Neural cell (in vitro differentiated cells): Measurements from ENCODE around the gene ACAA2. TPM values are rescaled to one million over a fixed set of nuclear protein-coding genes. Genes with fewer than 3 reads are reported as not detected.

ENCODE experiments used
- H2AFZ ChIP-seq: fragments of 200-600, 300-800 bp; sonication (generic), shearing (Covaris generic); 2 replicates; pipeline ENCODE4 v1.6.0; 2014; ENCODE audit warnings: low read depth, mild to moderate bottlenecking, antibody characterized with exemption, low read length, moderate library complexity
- H3F3A ChIP-seq: fragments of 200-600 bp; shearing (Covaris generic); 2 replicates; pipeline ENCODE4 v1.6.1; 2016; ENCODE audit warnings: mild to moderate bottlenecking, moderate library complexity, mixed read lengths, antibody characterized with exemption, low read length; ENCODE audit not compliant: insufficient read depth, poor library complexity, severe bottlenecking
- H3K27ac ChIP-seq: fragments of 200-600, 300-800 bp; sonication (generic), shearing (Covaris generic); 2 replicates; pipeline ENCODE4 v1.5.1; 2014; ENCODE audit warnings: mild to moderate bottlenecking, low read length, moderate library complexity
- H3K27me3 ChIP-seq: fragments of 300-800, 200-600 bp; sonication (generic), shearing (Covaris generic); 2 replicates; pipeline ENCODE4 v1.6.0; 2014; ENCODE audit warnings: mild to moderate bottlenecking, low read depth, low read length, moderate library complexity; ENCODE audit not compliant: insufficient read depth
- H3K36me3 ChIP-seq: fragments of 300-800, 200-600 bp; sonication (generic), shearing (Covaris generic); 2 replicates; pipeline ENCODE4 v1.5.1; 2014; ENCODE audit warnings: mild to moderate bottlenecking, antibody characterized with exemption, low read length, moderate library complexity; ENCODE audit not compliant: insufficient read depth
- H3K4me2 ChIP-seq: fragments of 300-800, 200-600 bp; sonication (generic), shearing (Covaris generic); 2 replicates; pipeline ENCODE4 v1.6.0; 2014; ENCODE audit warnings: mild to moderate bottlenecking, low read length
- H3K4me3 ChIP-seq: fragments of 300-800, 200-600 bp; sonication (generic), shearing (Covaris generic); 2 replicates; pipeline ENCODE4 v1.5.1; 2014; ENCODE audit warnings: mild to moderate bottlenecking, low read length, moderate library complexity
- H3K79me2 ChIP-seq: fragments of 200-600 bp; shearing (Covaris generic); replicated peaks from 2 replicates; pipeline ENCODE4 v1.6.0; 2014; ENCODE audit warnings: mild to moderate bottlenecking, low read length, moderate library complexity; ENCODE audit not compliant: insufficient read depth
- H3K9ac ChIP-seq: fragments of 300-800, 200-600 bp; sonication (generic), shearing (Covaris generic); 2 replicates; pipeline ENCODE4 v1.6.1; 2016; ENCODE audit warnings: mild to moderate bottlenecking, low read length, mixed read lengths
- H3K9me2 ChIP-seq: fragments of 200-600 bp; shearing (Covaris generic); 2 replicates; pipeline ENCODE4 v1.6.1; 2016; ENCODE audit warnings: mild to moderate bottlenecking, low read length, mixed read lengths; ENCODE audit not compliant: insufficient read depth
- H3K9me3 ChIP-seq: fragments of 200-600, 300-800 bp; sonication (generic), shearing (Covaris generic); 2 replicates; pipeline ENCODE4 v1.6.1; 2016; ENCODE audit warnings: mild to moderate bottlenecking, mixed run types, low read length, moderate library complexity, mixed read lengths
- H4K20me1 ChIP-seq: fragments of 200-600 bp; shearing (Covaris generic); 2 replicates; pipeline ENCODE4 v1.6.1; 2016; ENCODE audit warnings: mild to moderate bottlenecking, mixed run types; ENCODE audit not compliant: insufficient read depth
- CTCF ChIP-seq: fragments of 450-650 bp; IDR thresholded peaks from 2 replicates; pipeline ENCODE4 v1.5.1; 2014; ENCODE audit warnings: antibody characterized with exemption, mild to moderate bottlenecking, moderate library complexity; ENCODE audit not compliant: poor library complexity, severe bottlenecking
- EP300 ChIP-seq: fragments of 450-650 bp; conservative IDR thresholded peaks from 2 replicates; pipeline ENCODE4 v1.6.1; 2014; ENCODE audit warnings: antibody characterized with exemption, mild to moderate bottlenecking, moderate library complexity; ENCODE audit not compliant: poor library complexity, severe bottlenecking
- EZH2 ChIP-seq: fragments of 200-600, 300-800 bp; shearing (Covaris generic), sonication (generic); IDR thresholded peaks from 2 replicates; pipeline ENCODE4 v1.6.1; 2014; ENCODE audit warnings: antibody characterized with exemption, low read length, borderline replicate concordance, mild to moderate bottlenecking; ENCODE audit not compliant: insufficient read depth, poor library complexity, severe bottlenecking
- MXI1 ChIP-seq: fragments of 450-650 bp; conservative IDR thresholded peaks from 2 replicates; pipeline ENCODE4 v1.6.1; 2014; ENCODE audit warnings: antibody characterized with exemption, mild to moderate bottlenecking; ENCODE audit not compliant: poor library complexity, severe bottlenecking
- POLR2AphosphoS5 ChIP-seq: IDR thresholded peaks from 2 replicates; pipeline ENCODE4 v1.6.1; 2012
- RAD21 ChIP-seq: fragments of 450-650 bp; conservative IDR thresholded peaks from 2 replicates; pipeline ENCODE4 v1.6.1; 2014; ENCODE audit warnings: antibody characterized with exemption, mild to moderate bottlenecking, moderate library complexity
- REST ChIP-seq: IDR thresholded peaks from 2 replicates; pipeline ENCODE4 v1.6.1; 2012; ENCODE audit warnings: borderline replicate concordance
- SMC3 ChIP-seq: fragments of 450-650 bp; conservative IDR thresholded peaks from 2 replicates; pipeline ENCODE4 v1.6.1; 2014; ENCODE audit warnings: antibody characterized with exemption, mild to moderate bottlenecking, moderate library complexity; ENCODE audit not compliant: poor library complexity
- TAF1 ChIP-seq: IDR thresholded peaks from 2 replicates; pipeline ENCODE4 v1.6.1; 2012; ENCODE audit warnings: low read depth
- polyA plus RNA-seq: library from polyadenylated mRNA; depleted of rRNA; stranded (reverse); fragments of >200 nt; gene quantifications from 2 replicates; pipeline ENCODE4 v1.2.3, GENCODE V29; 2014

Gene ACAA2
- polyA plus RNA-seq, 1 donor from 2014 or later: 6.3 TPM

DNA sequence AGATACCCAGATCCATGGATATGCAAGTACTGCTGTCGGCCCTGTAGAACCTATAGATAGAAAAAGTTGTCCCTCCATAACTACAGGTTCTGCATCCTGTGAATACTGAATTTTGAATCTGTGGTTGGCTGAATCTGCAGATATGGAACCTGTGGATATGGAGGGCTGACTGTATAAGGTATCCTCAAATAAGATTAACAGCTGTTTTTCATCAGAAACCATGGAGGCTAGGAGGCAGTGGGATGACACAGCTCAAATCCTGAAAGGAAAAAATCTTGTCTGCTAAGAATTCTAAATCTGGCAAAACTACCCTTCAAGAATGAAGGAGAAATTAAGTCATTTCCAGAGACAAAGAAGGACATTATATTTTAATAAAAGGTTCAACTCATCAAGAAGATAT lies 14.7 kb upstream of the ACAA2 start:
- no peaks in the 10 kb centered on the region for H3K27me3 ChIP-seq
- no peak overlapping the region for H3K27ac ChIP-seq
- H3K9me3 ChIP-seq: peaks cover 5% of the 10 kb centered on the region
- H3K4me3 ChIP-seq: no peak overlapping the region
- H3K9me2 ChIP-seq: no peaks in the 10 kb centered on the region
- no peaks in the 10 kb centered on the region for H4K20me1 ChIP-seq
- H3K4me2 ChIP-seq: no peak overlapping the region
- H3K79me2 ChIP-seq: no peaks in the 10 kb centered on the region
- H3F3A ChIP-seq: no peaks in the 10 kb centered on the region
- TF ChIP-seq TAF1: no peak
- no peak for TF ChIP-seq CTCF
- no peak for TF ChIP-seq MXI1
- TF ChIP-seq REST: no peak
- TF ChIP-seq POLR2AphosphoS5: no peak
- no peak for TF ChIP-seq SMC3
- TF ChIP-seq EP300: no peak
- no peak overlapping the region for H2AFZ ChIP-seq
- no peak overlapping the region for H3K9ac ChIP-seq
- no peaks in the 10 kb centered on the region for H3K36me3 ChIP-seq

GRCh38 chr18:49819823-49820671 lies 6.7 kb upstream of the ACAA2 start:
- no peaks in the 10 kb centered on the region for H3K36me3 ChIP-seq
- H3K9ac ChIP-seq: no peak overlapping the region
- H3K4me2 ChIP-seq: no peak overlapping the region
- no peaks in the 10 kb centered on the region for H4K20me1 ChIP-seq
- H3K9me2 ChIP-seq: no peaks in the 10 kb centered on the region
- H3K9me3 ChIP-seq: no peaks in the 10 kb centered on the region
- TF ChIP-seq POLR2AphosphoS5: no peak
- no peak for TF ChIP-seq RAD21
- TF ChIP-seq REST: no peak
- no peak for TF ChIP-seq TAF1
- no peak for TF ChIP-seq EZH2
- TF ChIP-seq MXI1: no peak
- no peak for TF ChIP-seq CTCF
- TF ChIP-seq EP300: no peak
- TF ChIP-seq SMC3: no peak
- H3K4me3 ChIP-seq: no peak overlapping the region
- no peak overlapping the region for H3K27ac ChIP-seq
- H2AFZ ChIP-seq: no peak overlapping the region
- H3K27me3 ChIP-seq: no peaks in the 10 kb centered on the region
- no peaks in the 10 kb centered on the region for H3F3A ChIP-seq
- H3K79me2 ChIP-seq: no peaks in the 10 kb centered on the region
